A549 (cell line): ENCODE results near the gene LMTK3. TPM values are rescaled to one million over a fixed set of nuclear protein-coding genes. Genes with fewer than 3 reads are reported as not detected.

Experiments
- ATAC-seq, 2 experiments: fragments of 200-7000 bp in 1 of 2; fragments of >200 bp in 1 of 2; cut with Nextera tagmentation in 1 of 2; cut with Tn5 transposase in 1 of 2; 3 replicates each; pipeline versions ENCODE4 v1.8.0 to v1.9.1; 2018 to 2020; ENCODE audit warnings: mild to moderate bottlenecking in 1 of 2, moderate library complexity in 1 of 2
- CTCF ChIA-PET: fragments of 300-600 bp; sonication (Branson Sonifier 250); formaldehyde crosslinking; extraction: SDS; loops from one replicate; lab custom pipeline; 2021; ENCODE audit warnings: antibody characterized with exemption, inconsistent platforms; lab: Yijun Ruan, JAX
- POLR2A ChIA-PET: fragments of 350-600 bp; formaldehyde crosslinking; extraction: SDS; loops from one replicate; lab custom pipeline; 2021; ENCODE audit warnings: antibody characterized with exemption, inconsistent platforms; lab: Yijun Ruan, JAX
- DNase-seq, 2 experiments: peaks; one replicate each; pipeline versions ENCODE4 v3.0.0 to v3.0.0-alpha.2; 2011 to 2016; ENCODE audit warnings: low read depth in 1 of 2, low spot score in 1 of 2
- FAIRE-seq: peaks from 2 replicates; lab custom pipeline; 2011; peaks lifted over from hg19 to GRCh38; lab: Jason Lieb, UNC
- H3K27ac ChIP-seq, 2 experiments: fragments of >200 bp; sonication (Bioruptor Twin); formaldehyde crosslinking; 3 replicates each; pipeline ENCODE4 v1.5.1; 2016 to 2017
- H3K4me1 ChIP-seq: fragments of >200 bp; sonication (Bioruptor Twin); formaldehyde crosslinking; 3 replicates; pipeline ENCODE4 v1.6.1; 2016
- H3K4me2 ChIP-seq: fragments of >200 bp; sonication (Bioruptor Twin); formaldehyde crosslinking; 3 replicates; pipeline ENCODE4 v1.6.1; 2016
- H3K4me3 ChIP-seq: fragments of >200 bp; sonication (Bioruptor Twin); formaldehyde crosslinking; 3 replicates; pipeline ENCODE4 v1.5.1; 2016
- H3K9me3 ChIP-seq: fragments of >200 bp; sonication (Bioruptor Twin); formaldehyde crosslinking; 3 replicates; pipeline ENCODE4 v1.6.1; 2016
- BHLHE40 ChIP-seq: IDR thresholded peaks from 2 replicates; pipeline ENCODE4 v1.6.1; 2012; ENCODE audit warnings: low read depth, low read length, inconsistent platforms
- CBX2 ChIP-seq: fragments of 200-600 bp; sonication (generic); IDR thresholded peaks from 2 replicates; pipeline ENCODE4 v1.6.1; 2016; ENCODE audit warnings: low read depth, mild to moderate bottlenecking, borderline replicate concordance
- CEBPB ChIP-seq, 2 experiments: fragments of >200 bp in 1 of 2; sonication (Bioruptor Twin) in 1 of 2; formaldehyde crosslinking in 1 of 2; IDR thresholded peaks; 2 replicates each; pipeline ENCODE4 v1.6.1; 2012 to 2016
- CHD2 ChIP-seq: fragments of 150-350 bp; IDR thresholded peaks from 2 replicates; pipeline ENCODE4 v1.6.1; 2014; ENCODE audit warnings: low read length; ENCODE audit not compliant: partially characterized antibody
- CTCF ChIP-seq: fragments of >200 bp; sonication (Bioruptor Twin); formaldehyde crosslinking; IDR thresholded peaks from 3 replicates; pipeline ENCODE4 v1.5.1; 2016
- HOXB13 ChIP-seq: fragments of 250-450 bp; sonication (Bioruptor Pico); IDR thresholded peaks from 2 replicates; pipeline ENCODE4 v1.5.0; 2020; ENCODE audit warnings: low read depth, mild to moderate bottlenecking, moderate library complexity
- HOXB5 ChIP-seq: fragments of 250-450 bp; sonication (Bioruptor Pico); IDR thresholded peaks from 2 replicates; pipeline ENCODE4 v1.5.0; 2020; ENCODE audit warnings: mild to moderate bottlenecking, moderate library complexity
- JUN ChIP-seq, 2 experiments: fragments of >200 bp; sonication (Bioruptor Twin); formaldehyde crosslinking; IDR thresholded peaks; 2 replicates in 1 of 2; 3 replicates in 1 of 2; pipeline ENCODE4 v1.6.1; 2016 to 2017
- JUNB ChIP-seq: fragments of >200 bp; sonication (Bioruptor Twin); formaldehyde crosslinking; IDR thresholded peaks from 2 replicates; pipeline ENCODE4 v1.6.1; 2016
- MAX ChIP-seq: IDR thresholded peaks from 2 replicates; pipeline ENCODE4 v1.6.1; 2012
- PHF8 ChIP-seq: fragments of 200-600 bp; sonication (generic); IDR thresholded peaks from 2 replicates; pipeline ENCODE4 v1.6.1; 2016; ENCODE audit warnings: low read depth, mild to moderate bottlenecking, antibody characterized with exemption, moderate library complexity, borderline replicate concordance
- POLR2A ChIP-seq: IDR thresholded peaks from 2 replicates; pipeline ENCODE4 v1.6.1; 2012; ENCODE audit warnings: mild to moderate bottlenecking, low read length
- RAD21 ChIP-seq, 2 experiments: fragments of >200 bp in 1 of 2; sonication (Bioruptor Twin) in 1 of 2; formaldehyde crosslinking in 1 of 2; IDR thresholded peaks in 1 of 2; conservative IDR thresholded peaks in 1 of 2; 2 replicates in 1 of 2; 3 replicates in 1 of 2; pipeline ENCODE4 v1.6.1; 2012 to 2018; ENCODE audit warnings: inconsistent platforms in 1 of 2
- REST ChIP-seq: fragments of 200-600 bp; sonication (generic); IDR thresholded peaks from 2 replicates; pipeline ENCODE4 v1.6.1; 2016; ENCODE audit warnings: antibody characterized with exemption, mild to moderate bottlenecking, moderate library complexity
- RFX5 ChIP-seq: fragments of 450-650 bp; IDR thresholded peaks from 2 replicates; pipeline ENCODE4 v1.7.1; 2014; ENCODE audit warnings: antibody characterized with exemption, mild to moderate bottlenecking, moderate library complexity
- SMC3 ChIP-seq: fragments of >200 bp; sonication (Bioruptor Twin); formaldehyde crosslinking; IDR thresholded peaks from 3 replicates; pipeline ENCODE4 v1.6.1; 2018; ENCODE audit warnings: inconsistent platforms
- SREBF2 ChIP-seq: fragments of 450-650 bp; IDR thresholded peaks from 2 replicates; pipeline ENCODE4 v1.6.1; 2014; ENCODE audit warnings: mild to moderate bottlenecking, moderate library complexity
- TFCP2L1 ChIP-seq: fragments of 250-450 bp; sonication (Bioruptor Pico); IDR thresholded peaks from 2 replicates; pipeline ENCODE4 v1.5.0; 2021; ENCODE audit warnings: mild to moderate bottlenecking
- TP53 ChIP-seq: fragments of 250-450 bp; sonication (Bioruptor Pico); IDR thresholded peaks from 2 replicates; pipeline ENCODE4 v1.5.0; 2021; ENCODE audit warnings: mild to moderate bottlenecking, moderate library complexity
- USF2 ChIP-seq: fragments of 450-650 bp; IDR thresholded peaks from 2 replicates; pipeline ENCODE4 v1.6.1; 2014; ENCODE audit warnings: antibody characterized with exemption
- ZNF302 ChIP-seq: fragments of 250-450 bp; sonication (Bioruptor Pico); IDR thresholded peaks from 2 replicates; pipeline ENCODE4 v1.9.0; 2021; ENCODE audit warnings: inconsistent platforms, mild to moderate bottlenecking, moderate library complexity
- ZSCAN20 ChIP-seq: fragments of 250-450 bp; sonication (Bioruptor Pico); IDR thresholded peaks from 2 replicates; pipeline ENCODE4 v1.8.0; 2022; ENCODE audit warnings: mild to moderate bottlenecking, moderate library complexity
- WGBS: methylation state at CpG from one replicate; pipeline ENCODE4 v1.1.6; 2017; ENCODE audit errors: missing lambda C conversion rate; 5-methylcytosine and 5-hydroxymethylcytosine counted together
- polyA plus RNA-seq, 4 experiments: library from polyadenylated mRNA; depleted of rRNA in 3 of 4; stranded (reverse); fragments of >200 nt; fragmentation: RNase III in 1 of 4; extraction: RNeasy Plus Mini Kit Qiagen cat#74134 plus additional on column Dnase treatment in 1 of 4; gene quantifications; 2 replicates in 3 of 4; 3 replicates in 1 of 4; pipeline ENCODE4 v1.2.3, GENCODE V29; 2011 to 2017
- TF ChIP-seq, protein P1 (sequence below): IDR thresholded peaks from 2 replicates; pipeline ENCODE4 v1.6.1; 2012; ENCODE audit warnings: low read depth, borderline replicate concordance

LMTK3 gene
- polyA plus RNA-seq, 2 of the 4 experiments (the other 2 are of a cell fraction) = 0.62 to 6.1 TPM

DNA sequence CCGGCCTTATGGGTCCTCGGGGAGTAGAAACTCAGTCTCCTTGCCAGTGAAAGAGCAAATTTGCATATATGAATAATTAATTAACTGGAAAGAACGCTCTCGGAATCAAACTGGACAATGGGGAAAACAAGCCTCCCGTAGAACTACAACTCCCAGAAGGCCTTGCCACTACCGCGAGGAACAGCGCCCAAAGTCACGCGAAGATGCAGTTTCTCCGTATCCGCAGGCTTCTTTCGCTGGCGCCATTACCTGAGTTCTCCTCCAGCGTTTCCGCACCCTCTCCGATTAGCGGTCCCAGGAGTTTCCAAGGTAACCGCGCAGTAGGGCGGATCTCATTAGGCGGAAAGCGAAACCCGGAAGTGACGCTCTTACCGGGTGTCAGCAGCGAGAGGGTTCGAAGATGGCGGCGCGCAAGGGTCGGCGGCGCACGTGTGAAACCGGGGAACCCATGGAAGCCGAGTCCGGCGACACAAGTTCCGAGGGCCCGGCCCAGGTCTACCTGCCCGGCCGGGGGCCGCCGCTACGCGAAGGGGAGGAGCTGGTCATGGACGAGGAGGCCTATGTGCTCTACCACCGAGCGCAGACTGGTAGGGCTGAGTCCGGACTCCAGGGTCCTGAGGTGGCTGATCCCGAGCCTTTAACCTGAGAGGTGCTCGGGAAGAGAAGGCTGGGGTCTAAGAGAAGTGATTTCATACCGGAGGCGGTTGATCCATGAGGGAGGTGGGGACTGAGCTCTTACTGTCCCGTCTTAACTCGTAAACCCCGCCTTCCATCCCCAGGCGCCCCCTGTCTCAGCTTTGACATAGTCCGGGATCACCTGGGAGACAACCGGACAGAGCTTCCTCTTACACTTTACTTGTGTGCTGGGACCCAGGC lies 65.8 kb downstream of the LMTK3 start, which contains the start of gene GRWD1 (continued):
- TF ChIP-seq TFCP2L1 (CRISPR knock-in tag) (peak; percentile 52; the same call in 1 of the 2 replicates), BHLHE40 (peak; percentile 73), ZSCAN20 (no peak), JUNB (no peak), REST (peak; percentile 93), PHF8 (peak; percentile 85; the same call in 1 of the 2 replicates), MAX (peak; percentile 98), SREBF2 (no peak), ZNF302 (CRISPR knock-in tag) (no peak), CHD2 (peak; percentile 95), RFX5 (no peak), HOXB13 (no peak; the same call in 1 of the 2 replicates), POLR2A (peak; percentile 91), JUN (IDR thresholded peaks at IDR 0.05) (peak; percentile 64 to 95; a peak in 4 of 5 replicates)
- TF ChIP-seq, protein P1, sequence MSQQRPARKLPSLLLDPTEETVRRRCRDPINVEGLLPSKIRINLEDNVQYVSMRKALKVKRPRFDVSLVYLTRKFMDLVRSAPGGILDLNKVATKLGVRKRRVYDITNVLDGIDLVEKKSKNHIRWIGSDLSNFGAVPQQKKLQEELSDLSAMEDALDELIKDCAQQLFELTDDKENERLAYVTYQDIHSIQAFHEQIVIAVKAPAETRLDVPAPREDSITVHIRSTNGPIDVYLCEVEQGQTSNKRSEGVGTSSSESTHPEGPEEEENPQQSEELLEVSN = peak; percentile 82

- H3K4me2 ChIP-seq = peak overlapping the region; percentile 75
- peak; percentile 93 to 98 for DNase-seq
- H3K4me3 ChIP-seq = peak overlapping the region; percentile 81
- TF ChIP-seq CEBPB (IDR thresholded peaks at IDR 0.05) (peak; percentile 60 to 75; a peak in 3 of 4 replicates), SMC3 (peak; percentile 79), CBX2 (no peak), TP53 (CRISPR knock-in tag) (no peak), RAD21 (conservative IDR thresholded peaks at IDR 0.05 in 1 of 2, IDR thresholded peaks at IDR 0.05 in 1 of 2) (peak; percentile 67), USF2 (no peak), HOXB5 (CRISPR knock-in tag) (no peak), CTCF (peak; percentile 77)
- TF ChIP-seq, all 56 proteins: peak for 4
- no peaks in the 10 kb centered on the region for H3K9me3 ChIP-seq
- ATAC-seq (peak; percentile 86 to 87), FAIRE-seq (peak; percentile 99)
- 5% methylated on average over 6 of the region's 6 CpGs for WGBS
- POLR2A ChIA-PET = interaction anchor here (0.5 to 2.0 kb wide), 11 partner anchors 32 to 174 kb away, joined by 3 to 11 read pairs (median 4); partner anchors contain the start of genes GRIN2D, KDELR1, RPL18 and SPHK2
- H3K27ac ChIP-seq = peak overlapping the region; percentile 90 to 91
- peaks cover 23% of the 10 kb centered on the region for H3K4me1 ChIP-seq
- CTCF ChIA-PET = interaction anchor here (0.8 to 4.6 kb wide), 38 partner anchors 10 to 164 kb away, joined by 3 to 30 read pairs (median 7); partner anchors contain the start of gene KDELR1
Observed at GRCh38 chr19:48445256-48445605, 66.4 kb downstream of the LMTK3 start.
